Left lung (tissue), 10 donors: Measurements from ENCODE around the gene TUBA3E. TPM values are rescaled to one million over a fixed set of nuclear protein-coding genes. Genes with fewer than 3 reads are reported as not detected.
"Not testable (repeated sequence)": the region's sequence is repeated elsewhere in the genome, so short reads cannot be mapped to it uniquely, and the experiment has no call there.

Experiments
- ATAC-seq: fragments of 200-7000 bp; cut with Tn5 transposase; one replicate; pipeline ENCODE4 v1.9.1; 2020; ENCODE audit warnings: moderate library complexity
- DNase-seq, 4 donors: peaks; one replicate each; pipeline ENCODE4 v3.0.0-alpha.2; 2013 to 2020
- H3K27ac ChIP-seq, 2 donors: fragments of 200-600 bp; sonication (generic) in 1 of 2; one replicate each; pipeline versions ENCODE4 v1.5.0 to v1.8.0; 2020 to 2021
- H3K27me3 ChIP-seq, 2 donors: fragments of 200-600 bp; sonication (generic) in 1 of 2; one replicate each; pipeline versions ENCODE4 v1.5.0 to v1.8.0; 2020 to 2021
- H3K36me3 ChIP-seq, 2 donors: fragments of 200-600 bp; sonication (generic) in 1 of 2; one replicate each; pipeline versions ENCODE4 v1.5.0 to v1.8.0; 2020 to 2021
- H3K4me1 ChIP-seq, 2 donors: fragments of 200-600 bp; one replicate each; pipeline ENCODE4 v1.8.0; 2021
- H3K4me3 ChIP-seq, 2 donors: fragments of 200-600 bp; sonication (generic) in 1 of 2; one replicate each; pipeline versions ENCODE4 v1.5.0 to v1.8.0; 2020 to 2021; ENCODE audit warnings: mild to moderate bottlenecking in 1 of 2
- H3K9me3 ChIP-seq, 2 donors: fragments of 200-600 bp; sonication (generic) in 1 of 2; one replicate each; pipeline versions ENCODE4 v1.5.0 to v1.8.0; 2020 to 2021
- CTCF ChIP-seq, 2 donors: fragments of 200-600 bp; sonication (generic) in 1 of 2; IDR thresholded peaks; one replicate each; pipeline versions ENCODE4 v1.5.0 to v1.8.0; 2021; ENCODE audit warnings: antibody characterized with exemption in 2 of 2
- intact Hi-C, 2 donors: fragments of 100-400 bp; cut with DNase I; formaldehyde crosslinking; loops; one replicate each; pipeline versions ENCODE4 v1.11.2 to v1.14.2; 2022
- polyA plus RNA-seq, 6 donors: library from polyadenylated mRNA; unstranded; fragments of 120-200 nt; gene quantifications; one replicate each; pipeline ENCODE4 v1.2.1, GENCODE V29; 2013; ENCODE audit not compliant: insufficient read length in 6 of 6
- total RNA-seq, 2 donors: library from RNA; stranded (reverse); fragmentation: NEBNext Ultra II Directional; extraction: Animal tissue kit (Norgen Biotek cat#: 25700); gene quantifications; one replicate each; pipeline ENCODE4 v1.2.1, GENCODE V29; 2021
- donor health status: DM: no; HTN: yes; CAD: no.
- donor health status: DM: no; HTN: no; CAD: no.

Gene TUBA3E
- total and polyA plus RNA-seq, 8 donors: 0.14 to 0.20 TPM; not detected in 6

DNA sequence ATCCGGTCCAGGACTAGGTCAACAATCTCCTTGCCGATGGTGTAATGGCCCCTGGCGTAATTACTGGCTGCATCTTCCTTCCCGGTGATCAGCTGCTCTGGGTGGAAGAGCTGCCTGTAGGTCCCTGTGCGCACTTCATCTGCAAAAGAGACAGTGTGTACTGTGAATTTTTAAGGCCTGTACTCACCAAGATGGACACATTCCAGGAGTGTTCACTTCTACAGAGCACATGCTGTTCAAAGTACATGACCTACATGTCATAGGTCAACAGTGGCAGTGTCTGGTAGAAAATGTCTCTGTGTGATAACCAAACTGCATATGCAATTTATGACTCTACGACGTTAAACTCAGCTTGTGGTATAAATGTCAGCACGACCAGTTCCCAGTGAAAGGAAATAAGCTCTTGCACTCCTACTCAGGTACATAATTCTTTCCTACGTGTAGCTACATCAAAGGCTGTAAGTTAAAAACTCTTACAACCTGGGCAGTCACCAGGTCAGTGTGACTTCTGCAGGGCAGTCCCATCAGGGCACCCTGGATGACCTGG is 3.1 kb downstream of the TUBA3E start:
- H3K4me3 ChIP-seq, H3K9me3 ChIP-seq, ATAC-seq, intact Hi-C loops, DNase-seq, H3K4me1 ChIP-seq, H3K27me3 ChIP-seq, H3K27ac ChIP-seq: not testable (repeated sequence)
- peaks cover 0 to 13% of the 10 kb centered on the region in 2 donors for H3K36me3 ChIP-seq

- ATAC-seq, DNase-seq, H3K4me3 ChIP-seq, H3K27ac ChIP-seq, H3K9me3 ChIP-seq, H3K4me1 ChIP-seq, H3K27me3 ChIP-seq, intact Hi-C loops: not testable (repeated sequence)
- peaks cover 0 to 13% of the 10 kb centered on the region in 2 donors for H3K36me3 ChIP-seq
Measured at GRCh38 chr2:130193824-130194223, 4.4 kb downstream of the TUBA3E start.

- H3K4me3 ChIP-seq, intact Hi-C loops, H3K4me1 ChIP-seq, H3K27ac ChIP-seq, H3K27me3 ChIP-seq, ATAC-seq, DNase-seq, H3K9me3 ChIP-seq: not testable (repeated sequence)
- peaks cover 0 to 20% of the 10 kb centered on the region in 2 donors for H3K36me3 ChIP-seq
Measured at GRCh38 chr2:130192451-130192850, 5.8 kb downstream of the TUBA3E start.

GRCh38 chr2:130191319-130191718 is 6.9 kb downstream of the TUBA3E start:
- H3K9me3 ChIP-seq, ATAC-seq, H3K27me3 ChIP-seq, DNase-seq, H3K4me1 ChIP-seq, H3K4me3 ChIP-seq, intact Hi-C loops, H3K27ac ChIP-seq: not testable (repeated sequence)
- peaks cover 0 to 20% of the 10 kb centered on the region in 2 donors for H3K36me3 ChIP-seq

DNA sequence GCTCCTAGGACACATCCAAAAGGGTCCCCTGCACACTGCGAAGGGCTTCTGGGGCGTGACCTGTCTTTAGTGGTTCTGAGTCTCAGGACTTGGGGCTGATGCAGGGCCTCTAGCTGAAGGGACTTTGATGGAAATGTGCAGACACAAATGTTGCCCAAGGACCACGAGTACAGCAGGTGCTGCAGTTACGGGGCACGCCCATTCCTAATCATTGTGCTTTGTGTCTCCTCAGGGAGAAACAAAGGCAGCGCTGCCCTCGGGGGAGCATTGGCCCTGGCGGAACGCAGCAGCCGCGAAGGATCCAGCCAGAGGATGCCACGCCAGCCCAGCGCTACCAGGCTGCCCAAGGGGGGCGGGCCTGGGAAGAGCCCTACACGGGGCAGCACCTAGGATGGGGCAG is 8.0 kb downstream of the TUBA3E start:
- H3K9me3 ChIP-seq: no peaks in the 10 kb centered on the region
- H3K27me3 ChIP-seq: no peaks in the 10 kb centered on the region
- H3K4me1 ChIP-seq: no peaks in the 10 kb centered on the region
- no peak for TF ChIP-seq CTCF (IDR thresholded peaks at IDR 0.05)
- ATAC-seq: no peak
- intact Hi-C loops: no loop called here
- no peak for DNase-seq
- H3K4me3 ChIP-seq: no peak overlapping the region
- peaks cover 0 to 20% of the 10 kb centered on the region in 2 donors for H3K36me3 ChIP-seq
- H3K27ac ChIP-seq: no peak overlapping the region

- intact Hi-C loops: not testable (repeated sequence)
- peaks cover 0 to 20% of the 10 kb centered on the region in 2 donors for H3K36me3 ChIP-seq
Measured at GRCh38 chr2:130188958-130189357, 9.3 kb downstream of the TUBA3E start.

DNA sequence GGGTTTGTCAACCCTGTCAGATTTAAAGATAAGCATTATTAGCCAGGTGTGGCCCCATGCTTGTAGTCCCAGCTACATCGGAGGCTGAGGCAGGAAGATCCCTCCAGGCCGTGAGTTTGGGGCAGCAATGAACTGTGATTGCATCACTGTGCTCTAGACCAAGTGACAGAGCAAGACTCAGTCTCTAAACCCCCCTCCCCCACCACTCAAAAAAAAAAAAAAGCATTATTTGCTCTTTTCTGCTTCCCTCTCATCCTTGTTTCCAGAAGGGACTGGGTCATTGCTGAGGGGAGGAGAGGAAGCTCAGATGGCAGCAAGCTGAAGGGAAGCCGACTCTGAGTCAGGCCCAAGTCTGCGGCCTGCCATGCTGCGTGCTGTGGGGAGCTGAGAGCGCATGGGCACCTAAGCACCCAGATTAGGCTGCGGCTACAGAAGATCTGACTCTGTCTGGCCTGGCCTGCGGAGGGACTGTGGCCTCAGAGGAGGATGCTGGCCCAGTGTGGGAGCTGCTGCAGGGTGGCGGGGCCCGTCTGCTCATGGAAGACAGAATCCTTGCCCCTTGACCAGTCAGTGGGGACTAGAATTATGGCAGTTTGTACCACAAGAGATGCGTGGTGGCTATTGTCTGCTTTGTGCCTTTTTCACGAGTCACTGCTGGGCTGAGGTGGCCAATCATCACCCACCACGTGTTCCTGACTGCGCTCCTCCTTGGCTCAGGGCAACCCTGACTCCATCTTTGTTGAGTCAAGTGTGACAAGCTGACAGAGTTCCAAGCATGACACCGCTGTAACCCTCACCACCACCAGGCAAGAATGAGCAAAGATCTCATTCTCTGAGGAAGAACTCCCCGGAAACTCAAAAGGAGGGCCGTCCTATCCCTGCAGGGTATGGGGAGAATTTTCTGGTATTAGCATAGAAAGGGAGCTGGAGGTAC is 10.1 kb downstream of the TUBA3E start:
- intact Hi-C loops: not testable (repeated sequence)

More at GRCh38 chr2:130188958-130189357, 9.3 kb downstream of the TUBA3E start:
- not testable (repeated sequence) for H3K27ac ChIP-seq, H3K9me3 ChIP-seq, DNase-seq, H3K4me3 ChIP-seq, H3K27me3 ChIP-seq, ATAC-seq, H3K4me1 ChIP-seq

DNA sequence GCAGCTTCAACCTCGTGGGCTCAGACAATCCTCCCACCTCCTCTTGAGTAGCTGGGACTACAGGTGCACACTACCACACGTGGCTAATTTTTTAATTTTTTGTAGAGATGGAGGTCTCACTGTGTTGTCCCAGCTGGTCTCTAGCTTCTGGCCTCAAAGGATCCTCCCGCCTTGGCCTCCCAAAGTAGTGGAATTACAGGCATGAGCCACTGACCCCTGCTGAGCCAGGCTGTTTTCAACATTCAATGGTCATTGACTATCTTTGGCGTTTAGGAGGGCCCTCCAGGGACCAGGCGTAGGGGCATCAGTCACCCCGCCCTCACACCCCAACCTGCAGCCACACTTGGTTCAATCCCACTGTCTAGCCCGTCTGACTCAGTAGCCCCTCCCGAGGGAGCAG is 11.0 kb downstream of the TUBA3E start:
- intact Hi-C loops: no loop called here
- no peak for TF ChIP-seq CTCF (IDR thresholded peaks at IDR 0.05)
- Histone ChIP-seq H3K9me3 (no peaks in the 10 kb centered on the region), H3K4me1 (peaks cover 4 to 15% of the 10 kb centered on the region in 2 donors), H3K27ac (no peak overlapping the region), H3K36me3 (peaks cover 0 to 20% of the 10 kb centered on the region in 2 donors), H3K27me3 (no peaks in the 10 kb centered on the region), H3K4me3 (no peak overlapping the region)
- ATAC-seq (no peak), DNase-seq (no peak)

More for the DNA sequence above, 10.1 kb downstream of the TUBA3E start:
- H3K4me1 ChIP-seq: peaks cover under 1 to 10% of the 10 kb centered on the region in 2 donors
- H3K27ac ChIP-seq, H3K27me3 ChIP-seq, H3K4me3 ChIP-seq, H3K9me3 ChIP-seq, DNase-seq, ATAC-seq: not testable (repeated sequence)
- peaks cover 0 to 20% of the 10 kb centered on the region in 2 donors for H3K36me3 ChIP-seq
